Measurements from ENCODE around the gene MGP.
A peak's percentile ranks its signal among the peaks of the same experiment; 100 is the strongest.

Gene MGP

DNA sequence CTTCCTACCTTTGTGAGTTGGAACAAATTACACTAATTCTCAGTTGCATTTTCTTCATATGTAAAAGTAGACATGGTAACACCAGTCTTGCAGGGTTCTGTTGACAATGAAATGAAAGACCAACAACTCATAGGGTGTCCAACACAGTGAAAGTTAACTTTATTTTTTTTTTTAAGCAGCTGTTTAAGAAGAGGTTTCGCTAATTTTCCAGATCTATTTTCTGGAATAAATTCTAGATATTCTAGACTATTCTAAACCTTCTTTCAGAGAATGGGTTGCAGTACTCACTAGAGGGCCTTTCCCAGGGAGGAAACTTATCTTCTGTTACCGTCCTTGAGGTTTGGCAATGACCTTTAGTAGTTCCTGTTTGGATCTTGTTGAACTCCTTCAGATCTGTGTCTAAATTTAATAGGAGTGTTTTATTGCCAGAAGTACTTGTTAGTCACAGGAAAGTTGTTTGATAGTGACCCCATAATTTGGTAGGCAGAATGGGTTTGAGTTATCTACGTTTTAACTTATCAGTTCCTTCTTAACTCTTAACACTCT, 39.5 kb downstream of the MGP start:
- H3K4me2 ChIP-seq (ENCODE audit: low read length) = no peak overlapping the region
- H3K4me1 ChIP-seq (ENCODE audit: insufficient read depth, low read length, severe bottlenecking) = peaks cover 6% of the 10 kb centered on the region
- no peaks in the 10 kb centered on the region for H3K79me2 ChIP-seq (ENCODE audit: insufficient read depth, low read length)
- H2AFZ ChIP-seq (ENCODE audit: low read length) = no peak overlapping the region
- H3F3A ChIP-seq (ENCODE audit: insufficient read depth, low read length) = no peaks in the 10 kb centered on the region
- no peaks in the 10 kb centered on the region for H4K20me1 ChIP-seq (ENCODE audit: insufficient read depth, low read length)
- H3K9ac ChIP-seq (ENCODE audit: low read length) = no peak overlapping the region
- TF ChIP-seq, protein P1, sequence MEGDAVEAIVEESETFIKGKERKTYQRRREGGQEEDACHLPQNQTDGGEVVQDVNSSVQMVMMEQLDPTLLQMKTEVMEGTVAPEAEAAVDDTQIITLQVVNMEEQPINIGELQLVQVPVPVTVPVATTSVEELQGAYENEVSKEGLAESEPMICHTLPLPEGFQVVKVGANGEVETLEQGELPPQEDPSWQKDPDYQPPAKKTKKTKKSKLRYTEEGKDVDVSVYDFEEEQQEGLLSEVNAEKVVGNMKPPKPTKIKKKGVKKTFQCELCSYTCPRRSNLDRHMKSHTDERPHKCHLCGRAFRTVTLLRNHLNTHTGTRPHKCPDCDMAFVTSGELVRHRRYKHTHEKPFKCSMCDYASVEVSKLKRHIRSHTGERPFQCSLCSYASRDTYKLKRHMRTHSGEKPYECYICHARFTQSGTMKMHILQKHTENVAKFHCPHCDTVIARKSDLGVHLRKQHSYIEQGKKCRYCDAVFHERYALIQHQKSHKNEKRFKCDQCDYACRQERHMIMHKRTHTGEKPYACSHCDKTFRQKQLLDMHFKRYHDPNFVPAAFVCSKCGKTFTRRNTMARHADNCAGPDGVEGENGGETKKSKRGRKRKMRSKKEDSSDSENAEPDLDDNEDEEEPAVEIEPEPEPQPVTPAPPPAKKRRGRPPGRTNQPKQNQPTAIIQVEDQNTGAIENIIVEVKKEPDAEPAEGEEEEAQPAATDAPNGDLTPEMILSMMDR (IDR thresholded peaks at IDR 0.05; ENCODE audit: low read length) = no peak
- no peak for TF ChIP-seq EZH2 (IDR thresholded peaks at IDR 0.05; ENCODE audit: borderline replicate concordance, low read length)
- H3K27me3 ChIP-seq (ENCODE audit: insufficient read depth, low read length) = no peaks in the 10 kb centered on the region
- H3K4me3 ChIP-seq (ENCODE audit: low read depth, low read length, poor library complexity, severe bottlenecking) = no peak overlapping the region
- H3K36me3 ChIP-seq (ENCODE audit: insufficient read depth, low read length) = no peaks in the 10 kb centered on the region
- H3K9me2 ChIP-seq (ENCODE audit: low read depth, low read length) = no peaks in the 10 kb centered on the region
- H3K9me3 ChIP-seq (ENCODE audit: low read length) = no peaks in the 10 kb centered on the region
- no peak overlapping the region for H3K27ac ChIP-seq (ENCODE audit: low read depth, low read length, poor library complexity, severe bottlenecking)

DNA sequence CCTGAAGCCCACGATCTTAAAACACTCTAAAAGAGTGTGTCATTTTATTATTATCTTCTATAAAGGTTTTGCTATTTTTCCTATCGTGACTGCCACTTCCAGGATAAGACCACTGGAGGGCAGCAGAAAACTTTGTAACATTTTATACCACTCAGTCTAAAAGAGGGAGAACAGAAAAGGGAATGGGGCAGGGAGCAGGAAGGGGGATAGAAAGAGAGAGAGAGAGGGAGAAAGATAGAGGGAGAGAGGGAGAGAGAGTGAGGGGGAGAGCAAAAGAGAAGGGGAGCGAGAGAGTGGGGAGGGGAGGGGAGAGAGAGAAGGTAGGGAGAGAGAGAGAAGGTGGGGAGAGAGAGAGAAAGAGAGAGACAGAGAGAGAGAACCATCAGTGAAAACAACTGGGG, 40.3 kb downstream of the MGP start:
- no peaks in the 10 kb centered on the region for H3F3A ChIP-seq (ENCODE audit: insufficient read depth, low read length)
- H2AFZ ChIP-seq (ENCODE audit: low read length) = no peak overlapping the region
- no peaks in the 10 kb centered on the region for H3K9me3 ChIP-seq (ENCODE audit: low read length)
- H4K20me1 ChIP-seq (ENCODE audit: insufficient read depth, low read length) = no peaks in the 10 kb centered on the region
- no peak overlapping the region for H3K4me3 ChIP-seq (ENCODE audit: low read depth, low read length, poor library complexity, severe bottlenecking)
- no peaks in the 10 kb centered on the region for H3K4me1 ChIP-seq (ENCODE audit: insufficient read depth, low read length, severe bottlenecking)
- H3K4me2 ChIP-seq (ENCODE audit: low read length) = no peak overlapping the region
- TF ChIP-seq, protein P1 (IDR thresholded peaks at IDR 0.05; ENCODE audit: low read length) = peak; percentile 91
- no peak for TF ChIP-seq EZH2 (IDR thresholded peaks at IDR 0.05; ENCODE audit: borderline replicate concordance, low read length)
- H3K27ac ChIP-seq (ENCODE audit: low read depth, low read length, poor library complexity, severe bottlenecking) = no peak overlapping the region
- no peaks in the 10 kb centered on the region for H3K9me2 ChIP-seq (ENCODE audit: low read depth, low read length)
- H3K79me2 ChIP-seq (ENCODE audit: insufficient read depth, low read length) = no peaks in the 10 kb centered on the region
- H3K36me3 ChIP-seq (ENCODE audit: insufficient read depth, low read length) = no peaks in the 10 kb centered on the region
- H3K9ac ChIP-seq (ENCODE audit: low read length) = no peak overlapping the region
- no peaks in the 10 kb centered on the region for H3K27me3 ChIP-seq (ENCODE audit: insufficient read depth, low read length)

- Histone ChIP-seq H3K27ac (ENCODE audit: low read depth, low read length, poor library complexity, severe bottlenecking) (no peak overlapping the region), H3K4me3 (ENCODE audit: low read depth, low read length, poor library complexity, severe bottlenecking) (no peak overlapping the region)
Observed at GRCh38 chr12:14844401-14844800, 41.3 kb downstream of the MGP start.

More at GRCh38 chr12:14844401-14844800, 41.3 kb downstream of the MGP start:
- no peaks in the 10 kb centered on the region for H3K27me3 ChIP-seq (ENCODE audit: insufficient read depth, low read length)
- H3K4me2 ChIP-seq (ENCODE audit: low read length) = no peak overlapping the region
- H3K36me3 ChIP-seq (ENCODE audit: insufficient read depth, low read length) = no peaks in the 10 kb centered on the region
- no peak overlapping the region for H3K9ac ChIP-seq (ENCODE audit: low read length)
- no peaks in the 10 kb centered on the region for H3K4me1 ChIP-seq (ENCODE audit: insufficient read depth, low read length, severe bottlenecking)
- H3K9me3 ChIP-seq (ENCODE audit: low read length) = no peaks in the 10 kb centered on the region
- no peaks in the 10 kb centered on the region for H3K79me2 ChIP-seq (ENCODE audit: insufficient read depth, low read length)
- H4K20me1 ChIP-seq (ENCODE audit: insufficient read depth, low read length) = no peaks in the 10 kb centered on the region
- H2AFZ ChIP-seq (ENCODE audit: low read length) = no peak overlapping the region
- H3K9me2 ChIP-seq (ENCODE audit: low read depth, low read length) = no peaks in the 10 kb centered on the region
- TF ChIP-seq, protein P1 (IDR thresholded peaks at IDR 0.05; ENCODE audit: low read length) = no peak
- TF ChIP-seq EZH2 (IDR thresholded peaks at IDR 0.05; ENCODE audit: borderline replicate concordance, low read length) = no peak
- no peaks in the 10 kb centered on the region for H3F3A ChIP-seq (ENCODE audit: insufficient read depth, low read length)
